Stomach (tissue), 9 donors: ENCODE data around the gene PIEZO1. TPM values are rescaled to one million over a fixed set of nuclear protein-coding genes. Genes with fewer than 3 reads are reported as not detected.
A peak's percentile ranks its signal among the peaks of the same experiment; 100 is the strongest.

ENCODE experiments used
- DNase-seq, 2 donors: peaks; one replicate each; pipeline versions ENCODE4 v3.0.0 to v3.0.0-alpha.2; 2013 to 2019
- H3K27ac ChIP-seq, 5 donors: fragments of 200-600 bp in 4 of 5; sonication (generic) in 4 of 5; one replicate each; pipeline ENCODE4 v1.5.1; 2013 to 2019; ENCODE audit warnings: mild to moderate bottlenecking in 1 of 5, moderate library complexity in 1 of 5
- H3K27me3 ChIP-seq, 3 donors: fragments of 200-600 bp; sonication (generic); one replicate each; pipeline ENCODE4 v1.5.1; 2017 to 2019; ENCODE audit warnings: mixed run types in 1 of 3
- H3K36me3 ChIP-seq, 4 donors: fragments of 200-600 bp; sonication (generic); 1 replicate in 3 of 4; 2 replicates in 1 of 4; pipeline ENCODE4 v1.5.1; 2016 to 2019
- H3K4me1 ChIP-seq, 4 donors: fragments of 200-600 bp; sonication (generic); one replicate each; pipeline ENCODE4 v1.5.1; 2016 to 2019
- H3K4me3 ChIP-seq, 4 donors: fragments of 200-600 bp; sonication (generic) in 3 of 4; one replicate each; pipeline ENCODE4 v1.5.1; 2016 to 2019; ENCODE audit warnings: mild to moderate bottlenecking in 1 of 4
- H3K9me3 ChIP-seq, 4 donors: fragments of 200-600 bp; sonication (generic); one replicate each; pipeline ENCODE4 v1.5.1; 2016 to 2019
- EP300 ChIP-seq: sonication (generic); formaldehyde crosslinking; IDR thresholded peaks from one replicate; pipeline ENCODE4 v1.6.1; 2017; ENCODE audit warnings: antibody characterized with exemption
- POLR2A ChIP-seq, 4 donors: fragments of 450-650 bp; IDR thresholded peaks; one replicate each; pipeline ENCODE4 v1.6.1; 2016; ENCODE audit warnings: antibody characterized with exemption in 4 of 4, control low read depth in 2 of 4, mild to moderate bottlenecking in 1 of 4, moderate library complexity in 1 of 4
- POLR2AphosphoS5 ChIP-seq, 3 donors: sonication (generic); formaldehyde crosslinking; IDR thresholded peaks; one replicate each; pipeline ENCODE4 v1.6.1; 2016; ENCODE audit warnings: antibody characterized with exemption in 3 of 3
- WGBS, 5 donors: extraction: QIAGEN DNeasy Blood & Tissue Kit in 3 of 5; methylation state at CpG; one replicate each; pipeline versions ENCODE4 v1.1.5 to v1.1.7; 2013 to 2018; 5-methylcytosine and 5-hydroxymethylcytosine counted together
- intact Hi-C: fragments of 100-400 bp; cut with DNase I; formaldehyde crosslinking; loops from one replicate; pipeline ENCODE4 v1.15.1; 2023; ENCODE audit warnings: low total_unique reads
- polyA plus RNA-seq, 3 donors: library from polyadenylated mRNA; stranded (reverse); fragments of 200-250 nt; gene quantifications; one replicate each; pipeline ENCODE4 v1.2.3, GENCODE V29; 2013
- total RNA-seq, 5 donors: library from RNA; depleted of rRNA; stranded (reverse); fragments of >200 nt; gene quantifications; one replicate each; pipeline versions ENCODE4 v1.1.0 to v1.2.3, GENCODE V29; 2014 to 2016
- TF ChIP-seq, protein P1 (sequence below), 7 experiments: fragments of 450-650 bp in 4 of 7; fragments of 200-600 bp in 3 of 7; sonication (generic) in 3 of 7; IDR thresholded peaks; one replicate each; pipeline ENCODE4 v1.5.1; 2016 to 2019; ENCODE audit warnings: antibody characterized with exemption in 7 of 7, control low read depth in 2 of 7, mild to moderate bottlenecking in 1 of 7
- donor health status: healthy with polysubstance abuse.
- donor health status: Bipolar disorder and iron deficiency.
- donor health status: healthy.

Gene PIEZO1
- total and polyA plus RNA-seq, 8 donors = 43.7 to 171 (median 115) TPM

DNA sequence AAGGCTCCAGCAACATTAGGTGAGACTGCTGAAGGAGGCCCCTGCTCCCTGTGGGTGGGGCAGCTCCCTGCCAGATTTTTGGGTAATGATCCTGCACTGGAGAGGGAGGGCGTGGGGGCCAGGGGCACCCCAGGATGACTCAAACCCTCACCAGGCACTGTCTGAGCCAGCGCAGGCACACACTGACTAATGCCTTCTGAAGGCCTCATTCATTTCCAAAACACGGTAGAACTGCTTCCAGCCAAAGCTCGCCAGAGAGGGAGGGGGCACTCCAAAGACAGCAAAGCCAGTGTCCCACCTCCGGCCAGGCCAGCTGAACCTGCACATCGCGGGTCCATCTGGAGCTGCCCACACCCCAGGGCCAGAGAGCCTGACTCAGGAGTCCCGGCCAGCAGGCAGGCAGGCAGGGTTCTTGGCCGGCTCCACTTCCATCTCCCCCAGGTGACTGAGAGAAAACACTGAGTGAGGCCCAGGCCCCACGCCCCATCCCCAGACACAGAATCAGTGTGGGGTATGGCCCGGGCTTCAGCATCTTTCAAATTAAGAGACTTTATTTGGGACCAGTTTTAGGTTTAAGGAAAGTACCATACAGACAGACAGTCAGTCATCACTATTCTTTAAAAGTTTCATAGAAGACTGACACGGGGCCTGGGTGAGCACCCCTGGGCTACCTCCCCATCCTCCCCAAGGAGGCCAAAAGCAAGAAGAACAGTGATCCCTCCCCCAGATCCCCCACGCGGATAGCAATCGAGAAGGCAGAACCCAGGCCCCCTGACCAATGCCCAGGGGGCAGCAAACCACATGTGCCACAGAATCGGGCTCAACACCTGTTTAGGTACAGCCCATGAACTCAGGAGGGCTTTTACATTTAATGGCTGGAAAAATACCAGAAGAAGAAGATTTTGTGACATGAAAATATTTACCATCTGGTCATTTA, 2.3 kb downstream of the PIEZO1 start:
- Histone ChIP-seq H3K4me3 (peak overlapping the region; percentile 70 to 89 (median 80)), H3K36me3 (no peaks in the 10 kb centered on the region), H3K27ac (peak overlapping the region; percentile 72 to 98 (median 90)), H3K27me3 (no peaks in the 10 kb centered on the region), H3K9me3 (no peaks in the 10 kb centered on the region), H3K4me1 (peaks cover 52 to 72% (median 66%) of the 10 kb centered on the region in 4 donors)
- intact Hi-C loops = no loop called here
- no peak for DNase-seq
- TF ChIP-seq POLR2A (IDR thresholded peaks at IDR 0.05) (no peak), POLR2AphosphoS5 (IDR thresholded peaks at IDR 0.05) (peak in 1 of 3 donors; percentile 66)
- whole genome bisulfite sequencing, 5 donors = 46 to 75% (median 63%) methylated on average over 10 to 16 of the region's 16 CpGs

DNA sequence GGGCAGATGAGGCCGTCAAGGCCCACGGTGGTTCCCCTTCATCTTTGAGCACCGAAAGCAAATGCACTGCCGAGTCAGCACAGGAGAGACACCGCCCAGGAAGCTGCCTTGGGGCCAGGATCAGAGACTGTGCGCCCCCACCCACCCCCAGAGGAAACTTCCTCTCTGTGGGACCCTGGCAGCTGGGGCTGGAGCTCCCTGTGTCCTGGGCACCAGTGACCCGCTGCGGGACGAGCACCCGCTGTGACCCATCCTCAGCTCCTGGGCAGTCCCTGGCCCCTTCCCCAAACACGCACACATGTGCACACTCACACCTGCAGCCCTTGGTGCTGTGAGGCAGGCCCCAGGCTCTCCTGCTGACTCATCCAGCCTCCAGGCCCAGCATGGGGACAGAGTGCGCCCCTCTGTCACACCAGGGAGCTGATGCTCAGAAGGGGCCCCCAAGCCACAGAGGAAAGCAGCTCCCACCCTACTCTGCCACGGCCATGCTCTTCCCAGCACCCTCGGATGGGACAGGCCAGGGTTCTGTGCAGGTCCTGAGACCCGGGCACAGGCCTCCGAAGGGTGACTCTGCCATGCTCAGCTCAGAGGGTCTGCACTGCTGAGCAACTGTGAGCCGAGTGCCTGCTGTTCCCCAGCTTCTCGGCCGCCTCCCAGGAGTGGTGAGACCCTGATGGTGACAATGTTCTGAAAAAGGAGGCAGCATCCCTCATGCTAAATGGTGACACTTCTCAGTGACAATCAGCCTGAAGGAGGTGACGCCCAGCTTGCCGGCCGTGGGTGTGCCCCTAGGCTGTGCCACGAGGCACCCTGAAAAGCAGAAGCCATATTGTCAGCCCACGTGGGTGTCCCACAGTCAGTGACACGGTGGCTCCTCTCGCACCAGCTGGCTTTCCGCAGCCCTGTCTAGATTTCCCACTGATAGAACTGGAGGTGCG, 3.6 kb downstream of the PIEZO1 start:
- no peak for DNase-seq

GRCh38 chr16:88780142-88781062, 4.6 kb downstream of the PIEZO1 start:
- no peak for DNase-seq
- H3K4me1 ChIP-seq = peaks cover 49 to 87% (median 75%) of the 10 kb centered on the region in 4 donors
- no peaks in the 10 kb centered on the region for H3K27me3 ChIP-seq
- H3K36me3 ChIP-seq = peaks cover 0 to 7% (median 2%) of the 10 kb centered on the region in 4 donors
- peak overlapping the region in 2 of 4 donors; percentile 8 to 21 for H3K4me3 ChIP-seq
- H3K27ac ChIP-seq = peak overlapping the region; percentile 40 to 98 (median 90)
- intact Hi-C loops = no loop called here
- TF ChIP-seq POLR2A (IDR thresholded peaks at IDR 0.05) (no peak), POLR2AphosphoS5 (IDR thresholded peaks at IDR 0.05) (no peak), EP300 (no peak)
- TF ChIP-seq, protein P1, sequence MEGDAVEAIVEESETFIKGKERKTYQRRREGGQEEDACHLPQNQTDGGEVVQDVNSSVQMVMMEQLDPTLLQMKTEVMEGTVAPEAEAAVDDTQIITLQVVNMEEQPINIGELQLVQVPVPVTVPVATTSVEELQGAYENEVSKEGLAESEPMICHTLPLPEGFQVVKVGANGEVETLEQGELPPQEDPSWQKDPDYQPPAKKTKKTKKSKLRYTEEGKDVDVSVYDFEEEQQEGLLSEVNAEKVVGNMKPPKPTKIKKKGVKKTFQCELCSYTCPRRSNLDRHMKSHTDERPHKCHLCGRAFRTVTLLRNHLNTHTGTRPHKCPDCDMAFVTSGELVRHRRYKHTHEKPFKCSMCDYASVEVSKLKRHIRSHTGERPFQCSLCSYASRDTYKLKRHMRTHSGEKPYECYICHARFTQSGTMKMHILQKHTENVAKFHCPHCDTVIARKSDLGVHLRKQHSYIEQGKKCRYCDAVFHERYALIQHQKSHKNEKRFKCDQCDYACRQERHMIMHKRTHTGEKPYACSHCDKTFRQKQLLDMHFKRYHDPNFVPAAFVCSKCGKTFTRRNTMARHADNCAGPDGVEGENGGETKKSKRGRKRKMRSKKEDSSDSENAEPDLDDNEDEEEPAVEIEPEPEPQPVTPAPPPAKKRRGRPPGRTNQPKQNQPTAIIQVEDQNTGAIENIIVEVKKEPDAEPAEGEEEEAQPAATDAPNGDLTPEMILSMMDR (IDR thresholded peaks at IDR 0.05) = no peak
- H3K9me3 ChIP-seq = no peaks in the 10 kb centered on the region
- 61 to 78% (median 67%) methylated on average over 13 of the region's 13 CpGs for WGBS, 5 donors

More for the DNA sequence above, 3.6 kb downstream of the PIEZO1 start:
- Histone ChIP-seq H3K4me1 (peaks cover 52 to 85% (median 76%) of the 10 kb centered on the region in 4 donors), H3K27ac (peak overlapping the region; percentile 46 to 98 (median 90)), H3K36me3 (peaks cover 0 to 4% (median 2%) of the 10 kb centered on the region in 4 donors), H3K9me3 (no peaks in the 10 kb centered on the region), H3K27me3 (no peaks in the 10 kb centered on the region), H3K4me3 (peak overlapping the region in 1 of 4 donors; percentile 21)
- WGBS, 5 donors = 55 to 79% (median 74%) methylated on average over 21 to 28 of the region's 28 CpGs
- intact Hi-C loops = no loop called here
- TF ChIP-seq, protein P1 (IDR thresholded peaks at IDR 0.05) = no peak
- TF ChIP-seq POLR2A (IDR thresholded peaks at IDR 0.05) (no peak), POLR2AphosphoS5 (IDR thresholded peaks at IDR 0.05) (no peak)

GRCh38 chr16:88779406-88780141, 5.4 kb downstream of the PIEZO1 start:
- TF ChIP-seq, protein P1 (IDR thresholded peaks at IDR 0.05) = no peak
- TF ChIP-seq POLR2A (IDR thresholded peaks at IDR 0.05) (no peak), POLR2AphosphoS5 (IDR thresholded peaks at IDR 0.05) (no peak)
- no peaks in the 10 kb centered on the region for H3K27me3 ChIP-seq
- peak overlapping the region; percentile 40 to 98 (median 90) for H3K27ac ChIP-seq
- 58 to 77% (median 73%) methylated on average over 11 to 34 of the region's 34 CpGs for WGBS, 5 donors
- intact Hi-C loops = no loop called here
- no peak for DNase-seq
- H3K36me3 ChIP-seq = peaks cover 0 to 7% (median 2%) of the 10 kb centered on the region in 4 donors
- no peaks in the 10 kb centered on the region for H3K9me3 ChIP-seq
- H3K4me3 ChIP-seq = peak overlapping the region in 2 of 4 donors; percentile 6 to 8
- peaks cover 50 to 93% (median 77%) of the 10 kb centered on the region in 4 donors for H3K4me1 ChIP-seq
